IPS-18a (cell line): ENCODE measurements around the gene TBC1D2B.

Experiments used
- H3K27ac ChIP-seq: one replicate; pipeline ENCODE4 v1.5.1; 2013; ENCODE audit warnings: low read length
- H3K27me3 ChIP-seq: one replicate; pipeline ENCODE4 v1.6.1; 2013; ENCODE audit warnings: mild to moderate bottlenecking, low read length; ENCODE audit not compliant: control insufficient read depth, insufficient read depth
- H3K36me3 ChIP-seq: one replicate; pipeline ENCODE4 v1.6.1; 2013; ENCODE audit warnings: low read depth, low read length; ENCODE audit not compliant: control insufficient read depth
- H3K4me1 ChIP-seq: one replicate; pipeline ENCODE4 v1.6.1; 2013; ENCODE audit warnings: low read depth, low read length; ENCODE audit not compliant: control insufficient read depth
- H3K4me3 ChIP-seq: one replicate; pipeline ENCODE4 v1.5.1; 2013; ENCODE audit warnings: low read length
- H3K9ac ChIP-seq: one replicate; pipeline ENCODE4 v1.6.1; 2013; ENCODE audit warnings: mild to moderate bottlenecking, low read length, moderate library complexity
- H3K9me3 ChIP-seq: one replicate; pipeline ENCODE4 v1.6.1; 2013; ENCODE audit warnings: low read depth, low read length; ENCODE audit not compliant: control insufficient read depth

Gene TBC1D2B

GRCh38 chr15:78047761-78048627, 29.5 kb downstream of the TBC1D2B start:
- H3K4me3 ChIP-seq = no peak overlapping the region
- no peaks in the 10 kb centered on the region for H3K4me1 ChIP-seq
- peaks cover 2% of the 10 kb centered on the region for H3K36me3 ChIP-seq
- H3K9me3 ChIP-seq = no peaks in the 10 kb centered on the region
- H3K27ac ChIP-seq = no peak overlapping the region
- H3K9ac ChIP-seq = no peak overlapping the region
- H3K27me3 ChIP-seq = no peaks in the 10 kb centered on the region

- Histone ChIP-seq H3K27ac (no peak overlapping the region), H3K9me3 (no peaks in the 10 kb centered on the region), H3K27me3 (no peaks in the 10 kb centered on the region), H3K4me1 (no peaks in the 10 kb centered on the region), H3K9ac (no peak overlapping the region), H3K36me3 (peaks cover 2% of the 10 kb centered on the region), H3K4me3 (no peak overlapping the region)
These were observed 30.6 kb downstream of the TBC1D2B start for GRCh38 chr15:78046796-78047341.

- no peak overlapping the region for H3K27ac ChIP-seq
- H3K4me3 ChIP-seq = no peak overlapping the region
- H3K9ac ChIP-seq = no peak overlapping the region
- H3K36me3 ChIP-seq = peaks cover 2% of the 10 kb centered on the region
- no peaks in the 10 kb centered on the region for H3K4me1 ChIP-seq
- no peaks in the 10 kb centered on the region for H3K27me3 ChIP-seq
- H3K9me3 ChIP-seq = no peaks in the 10 kb centered on the region
These were observed 32.3 kb downstream of the TBC1D2B start for GRCh38 chr15:78045189-78045588.

GRCh38 chr15:78044407-78045155, 32.9 kb downstream of the TBC1D2B start:
- Histone ChIP-seq H3K4me3 (no peak overlapping the region), H3K9ac (no peak overlapping the region), H3K9me3 (no peaks in the 10 kb centered on the region), H3K36me3 (peaks cover 2% of the 10 kb centered on the region), H3K27me3 (no peaks in the 10 kb centered on the region), H3K27ac (no peak overlapping the region), H3K4me1 (no peaks in the 10 kb centered on the region)

- H3K4me3 ChIP-seq = no peak overlapping the region
- H3K9me3 ChIP-seq = no peaks in the 10 kb centered on the region
- H3K27me3 ChIP-seq = no peaks in the 10 kb centered on the region
- H3K27ac ChIP-seq = no peak overlapping the region
- no peaks in the 10 kb centered on the region for H3K4me1 ChIP-seq
- peaks cover 2% of the 10 kb centered on the region for H3K36me3 ChIP-seq
- H3K9ac ChIP-seq = no peak overlapping the region
These were observed 35.6 kb downstream of the TBC1D2B start for GRCh38 chr15:78041946-78042345.

- Histone ChIP-seq H3K27ac (no peak overlapping the region), H3K27me3 (no peaks in the 10 kb centered on the region), H3K9ac (no peak overlapping the region), H3K36me3 (peaks cover 2% of the 10 kb centered on the region), H3K4me3 (no peak overlapping the region), H3K9me3 (no peaks in the 10 kb centered on the region), H3K4me1 (no peaks in the 10 kb centered on the region)
These were observed 36.8 kb downstream of the TBC1D2B start for GRCh38 chr15:78040653-78041244.

GRCh38 chr15:78038585-78039247, 38.8 kb downstream of the TBC1D2B start:
- Histone ChIP-seq H3K9me3 (no peaks in the 10 kb centered on the region), H3K4me1 (no peaks in the 10 kb centered on the region), H3K27ac (no peak overlapping the region), H3K9ac (no peak overlapping the region), H3K36me3 (no peaks in the 10 kb centered on the region), H3K4me3 (no peak overlapping the region), H3K27me3 (no peaks in the 10 kb centered on the region)

GRCh38 chr15:78037779-78038305, 39.7 kb downstream of the TBC1D2B start:
- Histone ChIP-seq H3K9ac (no peak overlapping the region), H3K4me3 (no peak overlapping the region), H3K27ac (no peak overlapping the region), H3K27me3 (no peaks in the 10 kb centered on the region), H3K36me3 (no peaks in the 10 kb centered on the region), H3K4me1 (no peaks in the 10 kb centered on the region), H3K9me3 (no peaks in the 10 kb centered on the region)

- H3K4me1 ChIP-seq = no peaks in the 10 kb centered on the region
- no peaks in the 10 kb centered on the region for H3K27me3 ChIP-seq
- H3K9ac ChIP-seq = no peak overlapping the region
- H3K27ac ChIP-seq = no peak overlapping the region
- H3K9me3 ChIP-seq = no peaks in the 10 kb centered on the region
- no peak overlapping the region for H3K4me3 ChIP-seq
- no peaks in the 10 kb centered on the region for H3K36me3 ChIP-seq
These were observed 40.2 kb downstream of the TBC1D2B start for GRCh38 chr15:78037328-78037727.

GRCh38 chr15:78035861-78036476, 41.5 kb downstream of the TBC1D2B start:
- no peak overlapping the region for H3K4me3 ChIP-seq
- no peaks in the 10 kb centered on the region for H3K27me3 ChIP-seq
- H3K9me3 ChIP-seq = no peaks in the 10 kb centered on the region
- H3K4me1 ChIP-seq = no peaks in the 10 kb centered on the region
- no peaks in the 10 kb centered on the region for H3K36me3 ChIP-seq
- no peak overlapping the region for H3K9ac ChIP-seq
- H3K27ac ChIP-seq = no peak overlapping the region
